Amygdala (tissue), 56 donors: ENCODE measurements around the gene SLC2A8.

ENCODE experiments used
- DNase-seq, 56 donors: peaks; one replicate each; lab custom pipeline; 2025; lab: John Stamatoyannopoulos, UW

SLC2A8 gene

DNA sequence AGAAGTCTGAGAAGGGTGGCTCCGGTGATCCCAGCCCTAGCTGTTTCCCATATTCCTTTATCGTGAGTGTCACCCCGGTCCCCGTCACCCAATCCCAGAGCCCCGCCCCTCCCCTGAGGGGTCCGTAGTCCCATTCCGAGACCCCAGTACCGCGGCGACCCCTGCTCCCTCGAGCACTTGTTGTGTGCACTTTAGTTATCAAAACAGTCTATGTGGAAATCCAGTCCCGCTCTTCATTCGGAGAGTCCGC lies 54.6 kb downstream of the SLC2A8 start:
- peak in 1 of 56 donors; percentile 67 for DNase-seq

DNA sequence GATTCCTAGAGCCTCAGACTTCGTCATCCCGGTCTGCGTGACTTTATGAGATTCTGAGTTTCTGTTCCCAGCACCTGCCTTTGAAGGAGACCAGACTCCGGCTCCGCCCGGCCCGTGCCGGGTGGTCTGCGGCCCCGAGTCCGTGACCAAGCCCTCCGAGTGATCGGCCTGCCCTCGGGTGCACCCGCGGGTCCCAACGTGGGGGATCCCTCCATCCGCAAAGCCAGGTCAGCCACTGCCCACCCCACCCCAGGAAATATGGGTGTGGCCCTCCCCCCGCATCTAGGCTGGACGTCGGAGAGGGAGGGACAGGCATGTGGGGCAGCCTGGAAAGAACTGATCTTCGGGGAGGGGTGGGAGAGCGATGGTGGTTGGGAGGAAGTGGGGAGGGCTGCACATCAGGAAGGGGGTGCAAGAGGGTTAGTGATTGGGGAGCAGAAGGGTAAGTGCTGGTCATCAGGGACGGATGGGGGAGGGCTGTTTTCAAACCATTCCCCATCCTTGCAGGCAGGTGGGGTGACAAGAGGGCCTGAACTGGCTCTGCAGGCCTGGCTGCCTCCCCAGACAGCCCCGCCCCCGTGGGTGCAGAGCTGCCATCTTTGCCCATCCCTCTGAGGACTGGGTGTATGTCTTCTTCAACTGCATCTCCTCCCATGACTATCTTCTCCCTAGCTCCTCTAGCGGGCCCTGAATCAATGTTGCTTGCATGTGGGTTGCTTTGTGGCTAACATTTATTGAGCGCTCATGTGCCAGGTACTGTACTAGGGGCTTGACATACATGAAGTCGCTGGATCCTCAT lies 55.1 kb downstream of the SLC2A8 start:
- DNase-seq, result peak in 30 of 56 donors; percentile 5 to 78 (median 44)

GRCh38 chr9:127452691-127453090 lies 55.7 kb downstream of the SLC2A8 start:
- DNase-seq, result peak in 2 of 56 donors; percentile 8 to 27

DNA sequence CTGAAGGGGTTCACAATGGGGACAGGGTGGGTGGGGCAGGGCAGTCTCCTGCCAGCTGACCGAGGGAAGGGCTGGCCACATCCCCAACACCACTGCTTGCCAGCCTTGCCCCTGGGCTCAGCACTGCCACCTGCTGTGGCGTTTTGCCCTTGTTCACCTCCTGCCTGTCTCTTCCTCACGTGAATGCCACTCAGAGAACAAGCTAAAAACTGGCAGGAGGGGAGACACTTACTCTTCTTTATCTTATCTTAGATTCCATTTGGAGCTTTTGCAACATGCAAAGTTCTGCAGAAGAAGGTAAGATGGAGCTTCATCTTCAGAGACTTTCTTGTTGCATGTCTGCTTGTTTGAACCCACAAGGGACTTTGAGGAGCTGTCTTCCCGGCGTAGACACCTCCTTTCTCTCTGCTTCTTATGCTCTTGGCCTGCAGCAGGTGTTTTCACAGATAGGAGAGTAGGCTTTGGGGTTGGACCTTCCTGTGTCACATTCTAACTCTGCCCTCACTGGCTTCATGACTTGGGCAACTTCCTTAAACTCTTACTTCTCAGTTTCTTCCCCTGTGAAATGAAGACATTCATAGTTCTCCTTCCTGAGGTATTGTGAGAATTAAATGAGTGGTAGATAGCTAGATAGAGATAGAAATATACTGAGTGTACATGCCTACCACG lies 58.5 kb downstream of the SLC2A8 start:
- DNase-seq, result peak in 9 of 56 donors; percentile 3 to 40 (median 21)

DNA sequence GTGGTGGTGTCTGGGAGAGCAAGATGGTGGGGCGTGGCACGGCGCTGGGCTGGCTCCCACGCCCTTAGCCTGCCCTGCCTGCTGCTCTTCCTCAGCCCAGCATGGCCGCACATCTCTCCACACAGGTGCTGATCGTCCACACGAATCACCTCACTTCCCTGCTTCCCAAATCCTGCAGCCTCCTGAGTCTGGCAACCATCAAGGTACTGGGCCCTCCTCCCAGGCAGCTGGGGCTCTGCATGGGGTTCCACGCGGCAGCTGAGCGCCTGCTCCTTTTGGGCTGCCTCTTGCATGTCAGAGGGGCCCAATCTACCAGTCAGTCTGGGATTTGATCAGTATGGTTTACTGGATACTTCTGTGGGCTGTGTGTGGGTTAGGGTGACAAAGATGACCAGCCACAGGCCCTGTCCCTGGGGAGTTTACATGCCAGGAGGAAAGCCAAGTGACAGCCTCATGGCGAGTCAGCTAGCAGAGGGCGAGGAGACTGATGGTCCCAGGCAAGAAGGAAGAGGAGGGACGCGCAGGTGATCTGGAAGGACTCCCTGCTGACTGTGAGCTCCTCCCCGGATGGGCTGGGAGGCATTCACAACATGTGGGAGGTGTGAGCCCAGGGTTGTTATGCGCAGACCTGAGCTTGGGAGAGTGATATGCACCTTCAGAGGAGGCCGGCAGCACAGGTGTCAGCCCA lies 60.4 kb downstream of the SLC2A8 start:
- DNase-seq, result no peak
